HepG2 (cell line): ENCODE measurements around the gene MYO1B. TPM values are rescaled to one million over a fixed set of nuclear protein-coding genes. Genes with fewer than 3 reads are reported as not detected.

Source experiments
- ASH2L ChIP-seq: fragments of 300-600, 200-600 bp; sonication (generic); IDR thresholded peaks from 2 replicates; pipeline ENCODE4 v1.7.0; 2017; ENCODE audit warnings: low read depth, mild to moderate bottlenecking, moderate library complexity, mixed read lengths, low read length; ENCODE audit not compliant: insufficient read length
- ELF3 ChIP-seq: IDR thresholded peaks from 2 replicates; pipeline ENCODE4 v1.6.1; 2016; ENCODE audit warnings: missing genetic modification reagents, missing compliant biosample characterization
- EP300 ChIP-seq, 3 experiments: sonication (generic) in 1 of 3; formaldehyde crosslinking in 1 of 3; IDR thresholded peaks; 2 replicates each; pipeline versions ENCODE4 v1.5.1 to v1.6.1; 2011 to 2020; ENCODE audit warnings: low read depth in 2 of 3, low read length in 2 of 3, borderline replicate concordance in 1 of 3, improper control_type of control experiment in 1 of 3, mild to moderate bottlenecking in 1 of 3, missing genetic modification reagents in 1 of 3, moderate library complexity in 1 of 3
- FOXK2 ChIP-seq: fragments of 450-650 bp; IDR thresholded peaks from 2 replicates; pipeline ENCODE4 v1.6.1; 2016
- LRRFIP1 ChIP-seq: sonication (generic); formaldehyde crosslinking; conservative IDR thresholded peaks from 2 replicates; pipeline ENCODE4 v1.4.0; 2020; ENCODE audit warnings: missing genetic modification reagents
- MAF1 ChIP-seq: sonication (generic); formaldehyde crosslinking; IDR thresholded peaks from 2 replicates; pipeline ENCODE4 v1.5.0; 2020; ENCODE audit warnings: missing genetic modification reagents, borderline replicate concordance
- RXRB ChIP-seq: IDR thresholded peaks from 2 replicates; pipeline ENCODE4 v1.6.1; 2016; ENCODE audit warnings: borderline replicate concordance, missing genetic modification reagents, missing compliant biosample characterization
- SALL1 ChIP-seq: sonication (generic); formaldehyde crosslinking; IDR thresholded peaks from 2 replicates; pipeline ENCODE4 v1.8.0; 2022; ENCODE audit warnings: mild to moderate bottlenecking, missing genetic modification reagents
- SMAD3 ChIP-seq: sonication (generic); formaldehyde crosslinking; IDR thresholded peaks from 2 replicates; pipeline ENCODE4 v1.4.0; 2020; ENCODE audit warnings: missing genetic modification reagents
- SNAI1 ChIP-seq: sonication (generic); formaldehyde crosslinking; IDR thresholded peaks from 2 replicates; pipeline ENCODE4 v1.5.0; 2020; ENCODE audit warnings: mild to moderate bottlenecking, missing genetic modification reagents, borderline replicate concordance
- SNAPC2 ChIP-seq: sonication (generic); formaldehyde crosslinking; IDR thresholded peaks from 2 replicates; pipeline ENCODE4 v1.8.1; 2022; ENCODE audit warnings: mild to moderate bottlenecking, missing genetic modification reagents
- TARDBP ChIP-seq: sonication (generic); formaldehyde crosslinking; IDR thresholded peaks from 2 replicates; pipeline ENCODE4 v1.8.0; 2022; ENCODE audit warnings: mild to moderate bottlenecking, missing genetic modification reagents
- ZBTB39 ChIP-seq: sonication (generic); formaldehyde crosslinking; IDR thresholded peaks from 2 replicates; pipeline ENCODE4 v1.5.0; 2020; ENCODE audit warnings: missing genetic modification reagents
- ZMAT5 ChIP-seq: sonication (generic); formaldehyde crosslinking; IDR thresholded peaks from 2 replicates; pipeline ENCODE4 v1.5.0; 2020; ENCODE audit warnings: mild to moderate bottlenecking, low read depth, missing genetic modification reagents, borderline replicate concordance
- ZNF782 ChIP-seq: sonication (generic); formaldehyde crosslinking; IDR thresholded peaks from 2 replicates; pipeline ENCODE4 v1.4.0; 2020; ENCODE audit warnings: missing genetic modification reagents, mild to moderate bottlenecking, borderline replicate concordance
- polyA plus RNA-seq, 8 experiments: library from polyadenylated mRNA; depleted of rRNA in 3 of 8; stranded (reverse) in 7 of 8; unstranded in 1 of 8; fragments of >200 nt; fragmentation: Illumina TruSeq in 4 of 8; extraction: Trizol in 4 of 8; gene quantifications; 2 replicates each; pipeline versions ENCODE4 v1.2.1 to v1.2.3, GENCODE V29; 2011 to 2016; ENCODE audit warnings: low read depth in 4 of 8, missing spikeins in 1 of 8, mixed read lengths in 1 of 8; ENCODE audit not compliant: insufficient read depth in 1 of 8
- total RNA-seq, 5 experiments: library from RNA; depleted of rRNA; stranded (reverse); fragments of >200 nt; fragmentation: Illumina TruSeq; extraction: Trizol; gene quantifications; 2 replicates each; pipeline ENCODE4 v1.2.3, GENCODE V29; 2016; ENCODE audit warnings: low read depth in 1 of 5
- TF ChIP-seq, protein P1 (sequence below): sonication (generic); formaldehyde crosslinking; IDR thresholded peaks from 2 replicates; pipeline ENCODE4 v1.4.0; 2020; ENCODE audit warnings: missing genetic modification reagents, borderline replicate concordance
- TF ChIP-seq, protein P2 (sequence below): sonication (generic); formaldehyde crosslinking; conservative IDR thresholded peaks from 2 replicates; pipeline ENCODE4 v1.4.0; 2020; ENCODE audit warnings: mild to moderate bottlenecking, missing genetic modification reagents, moderate library complexity

MYO1B gene
- total and polyA plus RNA-seq, 2 of the 13 experiments (the other 11 are each of a cell fraction or from before 2014, with no cell fraction given) = 36.9 to 89.8 TPM

DNA sequence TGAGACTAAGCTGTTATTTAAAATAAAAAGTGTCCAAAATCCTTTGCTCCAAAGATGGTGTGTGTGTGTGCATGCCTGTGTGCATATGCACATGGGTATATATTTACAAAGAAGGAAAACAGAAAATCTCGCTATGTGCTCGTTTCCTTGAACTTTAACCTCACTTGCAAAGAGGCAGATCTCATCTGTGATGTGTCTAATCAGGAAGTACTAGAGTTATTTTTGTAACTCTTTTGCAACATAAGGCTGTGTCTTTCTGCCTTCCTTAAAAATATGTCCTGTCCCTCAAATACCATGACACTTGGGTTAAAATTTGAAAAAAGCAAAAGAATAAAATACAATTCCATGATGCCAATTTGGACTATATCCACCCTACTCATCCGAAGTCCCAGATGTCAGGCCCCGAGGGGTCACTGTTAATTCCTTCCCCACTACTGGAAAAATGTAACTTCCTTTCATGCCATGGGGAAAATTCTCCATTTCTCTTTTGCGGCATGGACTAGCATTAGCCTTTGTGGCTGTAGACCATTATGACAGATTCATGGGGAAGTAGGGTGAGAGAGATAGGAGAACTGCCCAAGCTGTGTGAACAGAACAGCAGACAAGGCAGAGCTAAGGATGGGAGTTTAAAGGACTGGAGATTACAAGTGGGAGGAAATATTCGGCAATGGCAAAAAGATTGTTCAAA lies 191.3 kb downstream of the MYO1B start (continued):
- TF ChIP-seq ZNF782 (CRISPR knock-in tag) = no peak
- TF ChIP-seq, protein P1, sequence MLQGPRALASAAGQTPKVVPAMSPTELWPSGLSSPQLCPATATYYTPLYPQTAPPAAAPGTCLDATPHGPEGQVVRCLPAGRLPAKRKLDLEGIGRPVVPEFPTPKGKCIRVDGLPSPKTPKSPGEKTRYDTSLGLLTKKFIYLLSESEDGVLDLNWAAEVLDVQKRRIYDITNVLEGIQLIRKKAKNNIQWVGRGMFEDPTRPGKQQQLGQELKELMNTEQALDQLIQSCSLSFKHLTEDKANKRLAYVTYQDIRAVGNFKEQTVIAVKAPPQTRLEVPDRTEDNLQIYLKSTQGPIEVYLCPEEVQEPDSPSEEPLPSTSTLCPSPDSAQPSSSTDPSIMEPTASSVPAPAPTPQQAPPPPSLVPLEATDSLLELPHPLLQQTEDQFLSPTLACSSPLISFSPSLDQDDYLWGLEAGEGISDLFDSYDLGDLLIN = no peak
- no peak for TF ChIP-seq ZMAT5 (CRISPR knock-in tag)
- TF ChIP-seq LRRFIP1 = no peak
- TF ChIP-seq ZBTB39 (CRISPR knock-in tag) = no peak
- TF ChIP-seq SALL1 (CRISPR knock-in tag) = peak; percentile 42; the same call in 1 of the 2 replicates
- peak; percentile 98 for TF ChIP-seq ELF3
- peak; percentile 27 for TF ChIP-seq ASH2L
- TF ChIP-seq, protein P2, sequence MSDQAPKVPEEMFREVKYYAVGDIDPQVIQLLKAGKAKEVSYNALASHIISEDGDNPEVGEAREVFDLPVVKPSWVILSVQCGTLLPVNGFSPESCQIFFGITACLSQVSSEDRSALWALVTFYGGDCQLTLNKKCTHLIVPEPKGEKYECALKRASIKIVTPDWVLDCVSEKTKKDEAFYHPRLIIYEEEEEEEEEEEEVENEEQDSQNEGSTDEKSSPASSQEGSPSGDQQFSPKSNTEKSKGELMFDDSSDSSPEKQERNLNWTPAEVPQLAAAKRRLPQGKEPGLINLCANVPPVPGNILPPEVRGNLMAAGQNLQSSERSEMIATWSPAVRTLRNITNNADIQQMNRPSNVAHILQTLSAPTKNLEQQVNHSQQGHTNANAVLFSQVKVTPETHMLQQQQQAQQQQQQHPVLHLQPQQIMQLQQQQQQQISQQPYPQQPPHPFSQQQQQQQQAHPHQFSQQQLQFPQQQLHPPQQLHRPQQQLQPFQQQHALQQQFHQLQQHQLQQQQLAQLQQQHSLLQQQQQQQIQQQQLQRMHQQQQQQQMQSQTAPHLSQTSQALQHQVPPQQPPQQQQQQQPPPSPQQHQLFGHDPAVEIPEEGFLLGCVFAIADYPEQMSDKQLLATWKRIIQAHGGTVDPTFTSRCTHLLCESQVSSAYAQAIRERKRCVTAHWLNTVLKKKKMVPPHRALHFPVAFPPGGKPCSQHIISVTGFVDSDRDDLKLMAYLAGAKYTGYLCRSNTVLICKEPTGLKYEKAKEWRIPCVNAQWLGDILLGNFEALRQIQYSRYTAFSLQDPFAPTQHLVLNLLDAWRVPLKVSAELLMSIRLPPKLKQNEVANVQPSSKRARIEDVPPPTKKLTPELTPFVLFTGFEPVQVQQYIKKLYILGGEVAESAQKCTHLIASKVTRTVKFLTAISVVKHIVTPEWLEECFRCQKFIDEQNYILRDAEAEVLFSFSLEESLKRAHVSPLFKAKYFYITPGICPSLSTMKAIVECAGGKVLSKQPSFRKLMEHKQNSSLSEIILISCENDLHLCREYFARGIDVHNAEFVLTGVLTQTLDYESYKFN (CRISPR knock-in tag) = peak; percentile 84
- no peak for TF ChIP-seq MAF1 (CRISPR knock-in tag)
- TF ChIP-seq SNAI1 = no peak
- TF ChIP-seq EP300 (IDR thresholded peaks at IDR 0.05; ENCODE audit: low read depth in 2 of 2, low read length in 2 of 2) = peak in 1 of 2 experiments; percentile 67; a peak in 2 of 4 replicates
- no peak for TF ChIP-seq EP300 (CRISPR knock-in tag; IDR thresholded peaks at IDR 0.05; ENCODE audit: borderline replicate concordance)
- TF ChIP-seq FOXK2 = no peak
- TF ChIP-seq RXRB = peak; percentile 81
- 0 out of 2 replicates have a peak, but pooled peaks have one; percentile 19 for TF ChIP-seq SMAD3 (CRISPR knock-in tag)
- peak; percentile 44; the same call in 1 of the 2 replicates for TF ChIP-seq TARDBP (CRISPR knock-in tag)
- 0 out of 2 replicates have a peak, but pooled peaks have one; percentile 50 for TF ChIP-seq SNAPC2 (CRISPR knock-in tag)
